Activated naive CD4-positive, alpha-beta T cell treated with anti-CD3 and anti-CD28 coated beads for 36 hours (primary cell): ENCODE data around the gene PPP1R14B. TPM values are rescaled to one million over a fixed set of nuclear protein-coding genes. Genes with fewer than 3 reads are reported as not detected.

Experiments used
- CTCF ChIA-PET: fragments of 350-600 bp; sonication (Branson Sonifier 250); formaldehyde crosslinking; loops from one replicate; lab custom pipeline; 2021; ENCODE audit warnings: antibody characterized with exemption; lab: Charles Lee
- DNase-seq: peaks from one replicate; pipeline ENCODE4 v3.0.0-alpha.2; 2020
- H3K27ac Mint-ChIP-seq: one replicate; pipeline ENCODE4 v1.8.0; 2021; ENCODE audit warnings: mild to moderate bottlenecking, mixed read lengths
- H3K27me3 Mint-ChIP-seq: one replicate; pipeline ENCODE4 v1.8.0; 2021; ENCODE audit warnings: low read depth, mixed read lengths
- H3K36me3 Mint-ChIP-seq: one replicate; pipeline ENCODE4 v1.8.0; 2021; ENCODE audit warnings: low read depth, mixed read lengths
- H3K4me1 Mint-ChIP-seq: one replicate; pipeline ENCODE4 v1.8.0; 2021; ENCODE audit warnings: low read depth, mixed read lengths
- H3K4me3 Mint-ChIP-seq: one replicate; pipeline ENCODE4 v1.8.0; 2021; ENCODE audit warnings: mild to moderate bottlenecking, moderate library complexity, mixed read lengths
- H3K9me3 Mint-ChIP-seq: one replicate; pipeline ENCODE4 v1.8.0; 2021; ENCODE audit warnings: mixed read lengths
- intact Hi-C: fragments of 100-400 bp; cut with micrococcal nuclease; formaldehyde crosslinking; loops from one replicate; pipeline ENCODE4 v1.15.1; 2023
- total RNA-seq, 2 experiments: library from RNA; stranded (reverse); gene quantifications; one replicate each; pipeline ENCODE4 v1.2.3, GENCODE V29; 2021

PPP1R14B gene
- total RNA-seq, 2 experiments from 2014 or later = 216 to 227 TPM

DNA sequence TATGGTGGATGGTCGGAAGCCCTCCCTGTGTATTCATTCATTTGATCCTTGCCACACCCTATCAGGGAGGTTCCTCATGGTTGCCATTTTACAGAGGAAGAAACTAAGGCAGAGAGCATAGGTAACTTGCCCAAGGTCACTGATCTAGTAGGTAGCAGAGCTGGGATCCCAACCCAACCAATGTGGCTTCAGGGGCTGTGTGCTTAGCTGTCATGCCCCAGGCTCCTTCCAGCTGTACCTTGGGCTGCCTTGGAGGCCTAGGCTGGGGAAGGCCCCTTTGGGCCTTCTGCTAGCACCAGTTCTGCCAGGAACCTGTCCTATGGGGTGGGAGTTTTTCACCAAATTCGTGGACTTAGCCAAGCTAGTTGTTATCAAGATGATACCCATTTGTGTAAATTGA, 29.1 kb upstream of the PPP1R14B start:
- Mint-ChIP-seq H3K4me3 (no peak overlapping the region), H3K9me3 (no peaks in the 10 kb centered on the region), H3K36me3 (peaks cover 6% of the 10 kb centered on the region), H3K27me3 (no peaks in the 10 kb centered on the region), H3K4me1 (peaks cover 7% of the 10 kb centered on the region), H3K27ac (no peak overlapping the region)
- CTCF ChIA-PET = interaction anchor here (0.9 to 2.7 kb wide), 3 partner anchors 25 to 28 kb away, joined by 3 to 8 read pairs (median 4); no protein-coding TSS in a partner anchor
- intact Hi-C loops = no loop called here
- no peak for DNase-seq

DNA sequence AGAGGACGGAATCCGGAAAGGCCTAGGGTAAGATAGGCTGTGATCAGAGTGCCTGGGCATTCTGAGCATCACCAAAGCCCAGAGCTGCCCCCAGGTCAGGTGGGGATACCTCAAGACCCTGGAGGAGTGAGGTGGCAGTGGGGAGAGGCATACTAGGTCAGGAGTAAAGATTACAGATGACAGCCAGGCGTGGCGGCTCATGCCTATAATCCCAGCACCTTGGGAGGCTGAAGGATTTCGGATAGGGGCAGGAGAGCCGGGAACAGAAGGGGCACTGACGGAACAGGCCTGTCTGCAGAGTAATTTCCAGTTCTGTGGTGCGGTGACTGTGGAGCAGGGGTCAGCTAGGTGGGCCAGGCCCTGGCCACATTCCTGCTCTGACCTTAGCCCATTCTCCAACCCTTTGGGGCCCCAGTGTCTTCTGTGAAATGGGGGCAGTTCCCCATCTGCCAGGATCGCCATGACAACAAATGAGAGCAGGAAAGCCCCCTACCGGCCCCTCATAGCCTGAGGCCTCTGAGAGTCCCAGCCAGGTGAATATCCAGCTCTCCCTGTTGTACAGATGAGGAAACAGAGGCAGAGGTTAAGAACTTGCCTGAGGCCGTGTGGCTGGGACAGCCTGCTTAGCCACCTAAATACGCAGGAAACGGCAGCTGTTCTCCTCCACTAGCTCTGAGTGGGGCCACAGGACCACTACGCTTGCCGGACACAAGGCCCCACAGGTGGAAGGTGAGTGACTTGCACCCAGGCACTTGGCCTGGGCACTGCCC, 28.5 kb upstream of the PPP1R14B start:
- Mint-ChIP-seq H3K27me3 (no peaks in the 10 kb centered on the region), H3K4me1 (peaks cover 7% of the 10 kb centered on the region), H3K27ac (no peak overlapping the region), H3K9me3 (no peaks in the 10 kb centered on the region), H3K36me3 (peaks cover 6% of the 10 kb centered on the region), H3K4me3 (no peak overlapping the region)
- intact Hi-C loops = no loop called here
- CTCF ChIA-PET = interaction anchor here (0.7 to 2.7 kb wide), 4 partner anchors 12 to 29 kb away, joined by 3 to 8 read pairs (median 4); no protein-coding TSS in a partner anchor
- DNase-seq = no peak

DNA sequence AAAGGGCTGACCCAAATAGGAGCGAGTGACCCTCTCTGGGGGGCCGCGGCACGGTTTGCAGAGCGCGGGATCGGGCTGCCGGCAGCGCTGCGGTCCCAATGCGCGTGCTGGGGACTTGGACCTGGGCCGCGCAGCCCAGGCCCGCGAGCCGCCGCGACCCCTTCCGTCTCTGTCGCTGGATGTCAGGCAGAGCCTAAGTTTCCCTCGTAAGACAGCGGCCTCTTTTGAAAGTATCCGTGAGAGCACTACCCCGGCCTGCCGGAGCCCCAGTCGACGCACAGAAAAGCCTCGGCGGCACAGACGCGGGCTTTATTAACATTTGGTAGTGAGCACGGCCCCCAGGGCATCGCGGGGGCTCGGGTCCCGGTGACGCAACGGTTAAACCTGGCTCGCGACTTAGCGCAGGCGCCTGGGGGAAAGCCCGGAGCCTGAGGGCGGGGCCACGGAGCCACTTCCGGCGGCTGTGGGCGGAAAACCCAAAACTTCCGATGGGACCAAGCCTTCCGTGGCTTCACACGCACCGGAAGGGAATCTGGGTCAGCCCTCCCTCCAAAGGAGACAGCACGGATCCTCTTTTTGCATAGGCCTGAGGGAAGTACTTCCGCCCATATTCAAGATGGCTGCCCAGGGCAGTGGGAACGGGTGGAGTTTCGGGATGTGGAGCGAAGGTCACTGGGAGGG, 22.9 kb upstream of the PPP1R14B start:
- H3K9me3 Mint-ChIP-seq = no peaks in the 10 kb centered on the region
- no peaks in the 10 kb centered on the region for H3K36me3 Mint-ChIP-seq
- intact Hi-C loops = loop anchor here (1.0 to 2.0 kb wide), 11 partner anchors 16 to 84 kb away; partner anchors contain the start of genes CCDC88B, DNAJC4, ESRRA and FKBP2
- DNase-seq = peak; percentile 98
- H3K27ac Mint-ChIP-seq = peak overlapping the region; percentile 88
- H3K4me1 Mint-ChIP-seq = peaks cover 15% of the 10 kb centered on the region
- H3K4me3 Mint-ChIP-seq = peak overlapping the region; percentile 90
- H3K27me3 Mint-ChIP-seq = no peaks in the 10 kb centered on the region
- CTCF ChIA-PET = interaction anchor here (0.8 to 3.5 kb wide), 6 partner anchors 19 to 90 kb away, joined by 3 to 56 read pairs (median 5); partner anchors contain the start of genes CATSPERZ and PLCB3

DNA sequence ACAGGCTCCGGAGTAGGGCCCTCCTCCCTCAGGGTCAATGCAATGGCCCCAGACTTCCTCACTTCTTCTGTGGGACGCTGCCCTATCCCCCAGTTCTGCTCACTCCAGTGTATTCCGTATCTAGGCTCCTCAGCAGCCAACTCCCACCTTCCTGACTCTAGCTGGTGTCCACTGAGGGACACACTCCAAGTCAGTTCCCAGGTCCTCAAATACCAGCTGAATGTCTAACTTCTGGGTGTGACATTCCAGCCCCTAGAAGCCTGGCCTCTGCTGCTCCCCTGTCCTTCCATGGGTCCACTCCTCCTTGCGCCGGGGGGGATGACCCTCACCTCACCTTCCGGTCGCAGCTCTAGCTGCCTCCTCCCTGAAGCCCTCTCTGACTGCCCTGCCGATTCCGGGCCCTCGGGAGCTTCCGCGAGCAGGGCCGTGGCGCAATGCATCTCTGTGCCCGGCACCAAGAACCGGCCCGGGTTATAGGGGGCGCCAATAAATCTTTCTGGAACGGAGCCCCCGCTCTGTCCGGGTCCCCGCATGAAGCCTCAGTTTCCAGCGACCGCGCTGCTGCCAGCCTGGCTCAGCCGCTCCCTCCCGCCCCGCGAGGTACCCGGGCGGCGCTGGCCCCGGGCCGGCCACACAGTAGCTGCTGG, 22.3 kb upstream of the PPP1R14B start:
- CTCF ChIA-PET = interaction anchor here (0.8 to 3.0 kb wide), 6 partner anchors 18 to 90 kb away, joined by 3 to 20 read pairs (median 6); partner anchors contain the start of genes CATSPERZ and PLCB3
- peak overlapping the region; percentile 90 for H3K4me3 Mint-ChIP-seq
- H3K27ac Mint-ChIP-seq = peak overlapping the region; percentile 88
- H3K36me3 Mint-ChIP-seq = no peaks in the 10 kb centered on the region
- no peaks in the 10 kb centered on the region for H3K9me3 Mint-ChIP-seq
- intact Hi-C loops = loop anchor here (1.0 kb wide), 2 partner anchors 18 to 23 kb away; partner anchors contain the start of genes PLCB3 and PPP1R14B
- H3K4me1 Mint-ChIP-seq = peaks cover 15% of the 10 kb centered on the region
- H3K27me3 Mint-ChIP-seq = no peaks in the 10 kb centered on the region
- DNase-seq = peak; percentile 61

DNA sequence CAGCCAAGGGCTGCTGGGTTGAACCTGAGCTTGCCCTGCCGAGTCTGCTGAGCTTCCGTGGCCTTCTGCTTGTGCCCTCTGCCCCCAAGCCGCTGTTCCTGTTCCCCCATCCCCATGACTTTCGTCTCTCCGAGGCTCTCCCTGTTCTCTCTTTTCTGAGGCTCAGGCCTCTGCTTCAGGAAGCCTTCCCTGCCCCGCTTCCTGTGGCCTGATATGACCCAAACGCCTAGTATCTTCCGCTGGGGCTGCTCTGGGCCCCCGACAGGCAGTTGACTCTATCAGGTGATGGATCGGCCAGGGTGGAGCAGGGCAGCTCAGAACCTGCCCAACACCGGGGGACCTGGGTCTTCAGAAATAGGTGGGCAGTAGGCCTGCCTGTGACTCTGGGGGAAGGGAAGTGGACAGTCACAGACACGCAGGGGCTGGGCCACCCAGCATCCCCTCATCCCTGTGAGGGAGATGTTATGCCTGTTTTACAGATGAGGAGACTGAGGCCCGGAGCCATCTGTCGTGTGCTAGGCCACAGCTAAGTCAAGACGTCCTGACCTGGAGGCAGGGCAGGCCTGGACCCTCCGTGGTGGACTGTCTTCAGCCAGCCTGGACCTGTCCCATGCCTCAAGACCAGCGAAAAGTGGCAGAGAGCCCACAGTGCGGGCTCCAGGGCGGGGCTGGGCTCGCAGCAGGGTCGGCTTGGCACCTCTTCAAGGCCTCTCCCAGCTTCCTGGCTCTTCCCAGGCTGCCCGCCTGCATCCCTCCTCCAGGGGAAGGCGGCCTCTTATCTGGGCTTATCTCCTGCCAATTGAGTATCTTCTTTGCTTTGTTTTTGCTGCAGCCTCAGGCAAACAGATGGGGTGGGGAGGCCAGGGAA, 21.5 kb upstream of the PPP1R14B start:
- peaks cover 15% of the 10 kb centered on the region for H3K4me1 Mint-ChIP-seq
- no peaks in the 10 kb centered on the region for H3K27me3 Mint-ChIP-seq
- no peaks in the 10 kb centered on the region for H3K9me3 Mint-ChIP-seq
- CTCF ChIA-PET = interaction anchor here (0.8 to 3.0 kb wide), 7 partner anchors 17 to 91 kb away, joined by 3 to 20 read pairs (median 4); partner anchors contain the start of genes CATSPERZ and PLCB3
- peak overlapping the region; percentile 88 for H3K27ac Mint-ChIP-seq
- intact Hi-C loops = no loop called here
- no peaks in the 10 kb centered on the region for H3K36me3 Mint-ChIP-seq
- peak overlapping the region; percentile 90 for H3K4me3 Mint-ChIP-seq
- no peak for DNase-seq

GRCh38 chr11:64267207-64267945, 20.6 kb upstream of the PPP1R14B start:
- Mint-ChIP-seq H3K4me3 (no peak overlapping the region), H3K4me1 (peaks cover 14% of the 10 kb centered on the region), H3K9me3 (no peaks in the 10 kb centered on the region), H3K36me3 (no peaks in the 10 kb centered on the region), H3K27ac (no peak overlapping the region), H3K27me3 (no peaks in the 10 kb centered on the region)
- intact Hi-C loops = no loop called here
- CTCF ChIA-PET = interaction anchor here (0.7 to 2.0 kb wide), 4 partner anchors 33 to 63 kb away, joined by 3 to 10 read pairs (median 6); partner anchors contain the start of gene CATSPERZ
- no peak for DNase-seq

DNA sequence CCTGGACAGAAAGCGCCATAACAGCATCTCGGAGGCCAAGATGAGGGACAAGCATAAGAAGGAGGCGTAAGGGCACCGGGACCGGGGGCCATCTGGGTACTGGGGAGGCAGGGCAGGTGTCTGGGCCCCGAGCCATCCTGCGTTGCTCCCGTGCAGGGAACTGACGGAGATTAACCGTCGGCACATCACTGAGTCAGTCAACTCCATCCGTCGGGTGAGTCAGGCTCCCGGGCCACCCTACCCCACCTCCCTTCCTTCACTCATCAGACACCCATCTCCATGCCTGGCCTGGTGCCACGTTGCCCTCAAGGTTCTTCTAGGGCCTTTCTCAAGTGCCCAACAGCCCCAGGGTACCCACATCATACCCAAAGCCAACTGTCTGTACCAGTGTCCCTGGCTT, 19.6 kb upstream of the PPP1R14B start:
- no peaks in the 10 kb centered on the region for H3K36me3 Mint-ChIP-seq
- intact Hi-C loops = no loop called here
- no peaks in the 10 kb centered on the region for H3K9me3 Mint-ChIP-seq
- no peaks in the 10 kb centered on the region for H3K27me3 Mint-ChIP-seq
- H3K4me1 Mint-ChIP-seq = peaks cover 8% of the 10 kb centered on the region
- no peak for DNase-seq
- no peak overlapping the region for H3K27ac Mint-ChIP-seq
- CTCF ChIA-PET = no interaction called here
- no peak overlapping the region for H3K4me3 Mint-ChIP-seq

GRCh38 chr11:64265176-64266160, 18.7 kb upstream of the PPP1R14B start:
- H3K4me3 Mint-ChIP-seq = no peak overlapping the region
- H3K9me3 Mint-ChIP-seq = no peaks in the 10 kb centered on the region
- no peaks in the 10 kb centered on the region for H3K27me3 Mint-ChIP-seq
- H3K4me1 Mint-ChIP-seq = peaks cover 8% of the 10 kb centered on the region
- intact Hi-C loops = no loop called here
- CTCF ChIA-PET = no interaction called here
- H3K36me3 Mint-ChIP-seq = no peaks in the 10 kb centered on the region
- DNase-seq = no peak
- H3K27ac Mint-ChIP-seq = no peak overlapping the region

- no peak overlapping the region for H3K27ac Mint-ChIP-seq
- intact Hi-C loops = no loop called here
- CTCF ChIA-PET = interaction anchor here (1.6 kb wide), 1 partner anchor 12 kb away, joined by 4 read pairs; no protein-coding TSS in a partner anchor
- peaks cover 14% of the 10 kb centered on the region for H3K4me1 Mint-ChIP-seq
- no peak overlapping the region for H3K4me3 Mint-ChIP-seq
- H3K9me3 Mint-ChIP-seq = no peaks in the 10 kb centered on the region
- no peak for DNase-seq
- H3K36me3 Mint-ChIP-seq = peaks cover under 1% of the 10 kb centered on the region
- H3K27me3 Mint-ChIP-seq = no peaks in the 10 kb centered on the region
Observed at GRCh38 chr11:64264371-64264852, 17.7 kb upstream of the PPP1R14B start.

GRCh38 chr11:64263947-64264317, 17.2 kb upstream of the PPP1R14B start:
- H3K27me3 Mint-ChIP-seq = no peaks in the 10 kb centered on the region
- H3K27ac Mint-ChIP-seq = no peak overlapping the region
- no peaks in the 10 kb centered on the region for H3K9me3 Mint-ChIP-seq
- H3K4me3 Mint-ChIP-seq = no peak overlapping the region
- no peak for DNase-seq
- intact Hi-C loops = no loop called here
- peaks cover 13% of the 10 kb centered on the region for H3K4me1 Mint-ChIP-seq
- CTCF ChIA-PET = interaction anchor here (1.6 kb wide), 1 partner anchor 11 kb away, joined by 4 read pairs; no protein-coding TSS in a partner anchor
- peaks cover 2% of the 10 kb centered on the region for H3K36me3 Mint-ChIP-seq
